Tibial nerve (tissue), 4 donors: ENCODE results near the gene RALGAPB.

Source experiments
- CTCF ChIP-seq, 5 experiments: fragments of 200-600 bp in 3 of 5; fragments of 450-650 bp in 2 of 5; sonication (generic) in 3 of 5; IDR thresholded peaks; one replicate each; pipeline ENCODE4 v1.5.1; 2016 to 2019; ENCODE audit warnings: antibody characterized with exemption in 5 of 5, mild to moderate bottlenecking in 3 of 5, moderate library complexity in 2 of 5
- EP300 ChIP-seq, 2 donors: sonication (generic); formaldehyde crosslinking; IDR thresholded peaks; one replicate each; pipeline ENCODE4 v1.6.1; 2017; ENCODE audit warnings: antibody characterized with exemption in 2 of 2, mild to moderate bottlenecking in 1 of 2

- TF ChIP-seq CTCF (IDR thresholded peaks at IDR 0.05) (no peak), EP300 (IDR thresholded peaks at IDR 0.05) (no peak)
Observed at GRCh38 chr20:38466983-38467382, 5.7 kb upstream of the RALGAPB start.
